Fibroblast of villous mesenchyme (primary cell): Measurements from ENCODE around the gene PRKCE. TPM values are rescaled to one million over a fixed set of nuclear protein-coding genes. Genes with fewer than 3 reads are reported as not detected.

ENCODE experiments used
- DNase-seq: peaks from one replicate; pipeline ENCODE4 v3.0.0-alpha.2; 2010; ENCODE audit warnings: low read depth
- H3K4me3 ChIP-seq: 2 replicates; pipeline ENCODE4 v1.5.1; 2011; ENCODE audit warnings: low read depth, mild to moderate bottlenecking, low read length
- total RNA-seq: library from RNA; depleted of rRNA; stranded (reverse); fragments of >200 nt; gene quantifications from 2 replicates; pipeline ENCODE4 v1.2.3, GENCODE V29; 2012
- TF ChIP-seq, protein P1 (sequence below): IDR thresholded peaks from 2 replicates; pipeline ENCODE4 v1.5.1; 2012; ENCODE audit warnings: low read depth, mild to moderate bottlenecking, low read length; ENCODE audit not compliant: insufficient read depth

Gene PRKCE
- total RNA-seq, 1 donor: 27.2 TPM

DNA sequence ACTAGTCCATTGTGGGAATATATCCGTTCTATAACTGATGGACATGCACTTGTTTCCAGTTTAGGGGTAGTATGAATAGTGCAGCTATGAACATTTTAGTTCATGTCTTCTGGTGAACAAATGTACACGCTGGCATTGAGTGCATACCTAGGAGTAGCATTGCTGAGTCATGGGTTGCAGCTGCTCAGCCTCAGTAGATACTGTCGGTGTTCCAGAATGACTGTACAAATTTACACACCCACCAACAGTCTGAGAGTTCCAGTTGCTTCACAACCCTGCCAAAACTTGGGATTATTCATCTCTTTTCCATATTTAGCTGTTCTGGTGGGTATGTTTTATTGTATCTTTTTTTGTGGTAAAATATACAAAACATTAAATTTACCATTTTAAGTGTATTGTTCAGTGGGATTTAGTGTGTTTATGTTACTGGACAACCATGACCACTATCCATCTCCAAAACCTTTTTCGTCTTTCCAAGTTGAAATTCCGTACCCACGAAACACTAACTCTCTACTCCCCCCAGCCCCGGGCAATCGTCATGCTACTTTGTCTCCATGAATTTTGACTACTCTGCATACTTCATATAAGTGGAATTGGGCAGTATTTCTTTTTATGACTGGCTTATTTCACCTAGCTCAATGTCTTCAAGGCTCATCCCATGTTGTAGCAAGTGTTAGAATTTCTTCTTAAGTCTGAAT is 281.0 kb downstream of the PRKCE start:
- DNase-seq: no peak
- H3K4me3 ChIP-seq: no peak overlapping the region
- TF ChIP-seq, protein P1, sequence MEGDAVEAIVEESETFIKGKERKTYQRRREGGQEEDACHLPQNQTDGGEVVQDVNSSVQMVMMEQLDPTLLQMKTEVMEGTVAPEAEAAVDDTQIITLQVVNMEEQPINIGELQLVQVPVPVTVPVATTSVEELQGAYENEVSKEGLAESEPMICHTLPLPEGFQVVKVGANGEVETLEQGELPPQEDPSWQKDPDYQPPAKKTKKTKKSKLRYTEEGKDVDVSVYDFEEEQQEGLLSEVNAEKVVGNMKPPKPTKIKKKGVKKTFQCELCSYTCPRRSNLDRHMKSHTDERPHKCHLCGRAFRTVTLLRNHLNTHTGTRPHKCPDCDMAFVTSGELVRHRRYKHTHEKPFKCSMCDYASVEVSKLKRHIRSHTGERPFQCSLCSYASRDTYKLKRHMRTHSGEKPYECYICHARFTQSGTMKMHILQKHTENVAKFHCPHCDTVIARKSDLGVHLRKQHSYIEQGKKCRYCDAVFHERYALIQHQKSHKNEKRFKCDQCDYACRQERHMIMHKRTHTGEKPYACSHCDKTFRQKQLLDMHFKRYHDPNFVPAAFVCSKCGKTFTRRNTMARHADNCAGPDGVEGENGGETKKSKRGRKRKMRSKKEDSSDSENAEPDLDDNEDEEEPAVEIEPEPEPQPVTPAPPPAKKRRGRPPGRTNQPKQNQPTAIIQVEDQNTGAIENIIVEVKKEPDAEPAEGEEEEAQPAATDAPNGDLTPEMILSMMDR: no peak

DNA sequence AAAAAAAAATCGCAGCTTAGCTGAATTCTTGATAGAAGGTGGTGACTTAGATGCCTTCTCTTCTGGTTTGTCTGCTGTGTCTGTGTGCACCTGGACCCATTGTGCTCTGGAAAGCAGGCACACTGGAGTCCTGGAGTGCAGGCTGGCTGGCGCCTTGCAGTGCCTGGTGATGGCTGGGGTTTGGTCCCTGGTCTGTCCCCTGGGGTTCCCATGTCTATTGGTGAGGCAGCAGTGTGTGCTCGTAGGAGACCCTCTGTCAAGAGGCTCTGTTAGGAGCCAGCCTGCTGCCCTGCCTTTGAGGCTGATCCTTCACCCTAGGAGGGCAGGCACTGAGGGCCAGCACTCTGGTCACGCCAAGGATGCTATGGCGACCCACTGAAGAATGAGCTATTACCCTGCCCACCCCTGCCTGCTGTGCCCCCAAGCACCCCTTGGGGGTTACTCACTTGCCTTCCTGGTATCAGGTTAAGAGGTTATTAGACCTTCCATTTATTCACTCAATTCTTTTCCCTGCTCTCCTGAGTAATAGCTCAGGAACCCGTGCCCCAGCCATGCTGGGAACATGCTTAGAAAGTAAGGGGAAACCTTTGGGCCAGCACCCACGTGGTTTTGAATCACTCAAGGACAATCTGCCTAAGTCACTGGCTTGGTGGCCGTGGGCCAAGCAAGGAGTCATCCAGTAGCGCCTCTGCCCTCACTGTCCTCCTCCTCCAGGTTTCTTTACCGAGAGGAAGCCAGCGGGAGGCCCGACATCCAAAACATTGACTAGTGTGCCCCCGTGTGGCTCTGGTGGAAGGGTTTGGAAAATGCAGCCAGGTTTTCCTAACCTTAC is 284.5 kb downstream of the PRKCE start:
- DNase-seq: peak; percentile 95
- H3K4me3 ChIP-seq: no peak overlapping the region
- TF ChIP-seq, protein P1: peak; percentile 84

DNA sequence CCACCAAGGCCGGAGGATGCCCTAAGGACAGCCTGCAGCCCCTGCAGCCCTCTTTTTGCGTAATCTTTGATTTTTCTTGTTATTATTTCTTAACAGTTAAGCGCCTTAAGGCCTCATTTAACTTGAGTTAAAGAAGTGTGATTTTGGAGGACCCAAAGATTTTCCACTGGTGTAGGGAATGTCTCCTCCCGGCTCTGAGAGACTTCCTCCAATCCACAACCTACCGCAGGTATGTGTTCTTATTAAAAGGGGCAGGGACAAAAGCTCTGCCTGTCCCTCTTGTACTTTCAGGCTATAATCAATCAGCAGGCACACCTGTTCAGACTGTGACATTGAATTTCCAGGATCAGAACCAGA is 285.1 kb downstream of the PRKCE start:
- TF ChIP-seq, protein P1: no peak
- no peak for DNase-seq
- no peak overlapping the region for H3K4me3 ChIP-seq

DNA sequence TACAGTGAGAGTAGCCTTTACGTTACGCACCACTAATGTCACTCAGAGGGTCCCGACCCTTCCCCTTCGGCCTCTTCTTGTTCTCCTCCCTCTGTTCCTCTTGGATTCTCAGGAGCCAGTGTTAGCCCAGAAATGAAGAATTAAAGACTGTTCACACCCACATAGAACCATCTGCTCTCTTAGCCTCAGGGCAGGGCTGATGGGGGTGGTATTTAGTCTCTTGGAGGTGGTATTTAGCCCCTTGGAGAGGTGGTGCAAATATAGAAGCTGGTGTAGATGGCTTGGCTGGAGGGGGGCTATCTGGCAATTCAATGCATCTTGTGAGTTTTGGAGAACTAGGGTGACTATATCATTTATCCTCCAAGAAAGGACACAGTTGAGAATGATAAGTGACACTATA is 286.5 kb downstream of the PRKCE start:
- TF ChIP-seq, protein P1: no peak
- DNase-seq: no peak
- H3K4me3 ChIP-seq: no peak overlapping the region

DNA sequence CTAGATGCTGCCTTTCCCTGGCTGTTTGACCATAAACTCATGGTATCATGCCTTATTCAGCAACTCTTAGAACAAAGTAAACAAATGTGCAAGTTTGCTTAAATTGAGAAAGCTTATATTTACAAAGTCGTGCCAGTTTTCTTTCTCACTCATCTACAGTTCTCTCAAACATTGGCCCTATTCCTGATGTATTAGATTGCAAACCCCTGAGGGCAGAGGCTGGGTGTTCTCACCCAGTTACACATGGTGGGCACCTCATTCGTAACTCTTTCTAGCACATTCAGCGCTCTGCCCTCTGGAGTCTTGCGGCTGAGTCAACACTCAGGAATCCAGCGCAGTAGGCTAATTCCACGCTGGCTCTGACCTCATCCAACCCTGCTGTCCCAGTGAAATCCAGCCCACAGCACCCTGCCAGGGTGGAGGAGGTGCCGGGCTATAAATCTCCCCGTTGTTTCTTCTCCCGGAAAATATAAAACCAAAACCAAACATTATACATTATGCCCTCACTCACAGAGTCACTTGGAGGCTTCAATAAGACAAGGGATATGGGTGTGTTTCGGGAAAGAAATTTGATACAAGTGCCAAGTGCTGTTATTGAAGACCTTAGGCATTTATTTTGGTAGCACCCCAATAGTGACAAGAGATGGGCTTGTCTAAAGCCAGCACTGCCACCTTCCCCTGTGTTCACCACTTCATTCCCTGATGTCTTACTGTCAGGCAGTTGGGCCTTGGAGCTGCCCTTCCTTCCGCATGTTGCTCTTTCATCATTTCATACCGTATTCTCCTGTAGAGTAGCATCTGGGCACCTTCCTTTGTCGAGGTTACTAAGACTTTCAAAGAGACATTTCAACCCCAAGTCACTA is 287.4 kb downstream of the PRKCE start:
- peak; percentile 99 for DNase-seq
- peak overlapping the region; percentile 22 for H3K4me3 ChIP-seq
- TF ChIP-seq, protein P1: no peak

DNA sequence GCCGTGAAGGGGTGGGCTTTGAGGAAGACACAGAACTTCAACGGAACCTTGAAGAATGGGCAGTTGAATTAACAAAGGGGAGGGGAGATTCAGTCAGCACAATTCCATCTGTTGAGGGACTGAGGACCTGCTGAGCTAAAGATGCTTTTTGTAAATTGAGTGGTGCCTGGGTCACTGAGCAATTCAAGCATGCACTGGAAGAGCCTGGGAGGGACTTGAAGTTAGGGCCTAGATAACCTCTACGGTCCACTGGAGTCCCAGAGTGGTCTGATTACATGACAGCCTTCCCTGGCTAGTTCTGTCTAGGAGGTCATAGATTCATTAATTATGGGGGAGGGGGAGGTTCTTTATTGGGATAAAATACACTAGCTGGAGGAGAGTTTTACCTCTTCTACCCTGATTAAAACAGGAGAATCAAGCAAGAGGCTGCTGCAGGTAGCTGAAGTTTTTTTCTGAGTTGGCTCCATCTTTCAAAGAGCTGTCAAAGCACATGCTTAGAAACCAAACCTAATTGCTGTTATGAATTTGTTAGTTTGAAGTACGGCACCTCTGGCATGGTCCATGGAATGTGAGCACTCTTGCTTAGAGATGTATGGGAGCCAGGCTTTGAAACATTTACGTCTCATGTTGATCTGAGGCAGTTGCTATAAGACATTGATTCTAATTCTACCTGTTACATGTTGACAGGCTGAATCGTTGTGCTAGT is 290.2 kb downstream of the PRKCE start:
- no peak overlapping the region for H3K4me3 ChIP-seq
- DNase-seq: no peak
- TF ChIP-seq, protein P1: no peak
